HepG2 (cell line): Measurements from ENCODE around the gene CYB561. TPM values are rescaled to one million over a fixed set of nuclear protein-coding genes. Genes with fewer than 3 reads are reported as not detected.

ENCODE experiments used
- ATF1 ChIP-seq: IDR thresholded peaks from 2 replicates; pipeline ENCODE4 v1.6.1; 2016; ENCODE audit warnings: mild to moderate bottlenecking, control low read depth
- KDM4B ChIP-seq: sonication (generic); formaldehyde crosslinking; IDR thresholded peaks from 2 replicates; pipeline ENCODE4 v1.4.0; 2020; ENCODE audit warnings: missing genetic modification reagents
- KIAA2018 ChIP-seq: sonication (generic); formaldehyde crosslinking; IDR thresholded peaks from 2 replicates; pipeline ENCODE4 v1.5.0; 2020; ENCODE audit warnings: mild to moderate bottlenecking, missing genetic modification reagents, borderline replicate concordance
- MTA3 ChIP-seq: sonication (generic); formaldehyde crosslinking; IDR thresholded peaks from 2 replicates; pipeline ENCODE4 v1.4.0; 2020; ENCODE audit warnings: missing genetic modification reagents
- PRDM15 ChIP-seq: sonication (generic); formaldehyde crosslinking; IDR thresholded peaks from 2 replicates; pipeline ENCODE4 v1.4.0; 2020; ENCODE audit warnings: missing genetic modification reagents
- RBAK ChIP-seq: sonication (generic); formaldehyde crosslinking; IDR thresholded peaks from 2 replicates; pipeline ENCODE4 v1.5.1; 2020; ENCODE audit warnings: mild to moderate bottlenecking, missing genetic modification reagents
- STAT5B ChIP-seq: sonication (generic); formaldehyde crosslinking; IDR thresholded peaks from 2 replicates; pipeline ENCODE4 v1.4.0; 2020; ENCODE audit warnings: missing genetic modification reagents
- ZNF142 ChIP-seq: sonication (generic); formaldehyde crosslinking; IDR thresholded peaks from 2 replicates; pipeline ENCODE4 v1.4.0; 2020; ENCODE audit warnings: missing genetic modification reagents
- ZNF143 ChIP-seq: sonication (generic); formaldehyde crosslinking; IDR thresholded peaks from 2 replicates; pipeline ENCODE4 v1.4.0; 2020; ENCODE audit warnings: missing genetic modification reagents
- ZNF292 ChIP-seq: sonication (generic); formaldehyde crosslinking; IDR thresholded peaks from 2 replicates; pipeline ENCODE4 v1.8.1; 2022; ENCODE audit warnings: mild to moderate bottlenecking, low read depth, missing genetic modification reagents, borderline replicate concordance
- polyA plus RNA-seq, 8 experiments: library from polyadenylated mRNA; depleted of rRNA in 3 of 8; stranded (reverse) in 7 of 8; unstranded in 1 of 8; fragments of >200 nt; fragmentation: Illumina TruSeq in 4 of 8; extraction: Trizol in 4 of 8; gene quantifications; 2 replicates each; pipeline versions ENCODE4 v1.2.1 to v1.2.3, GENCODE V29; 2011 to 2016; ENCODE audit warnings: low read depth in 4 of 8, missing spikeins in 1 of 8, mixed read lengths in 1 of 8; ENCODE audit not compliant: insufficient read depth in 1 of 8
- total RNA-seq, 5 experiments: library from RNA; depleted of rRNA; stranded (reverse); fragments of >200 nt; fragmentation: Illumina TruSeq; extraction: Trizol; gene quantifications; 2 replicates each; pipeline ENCODE4 v1.2.3, GENCODE V29; 2016; ENCODE audit warnings: low read depth in 1 of 5
- TF ChIP-seq, protein P1 (sequence below): sonication (generic); formaldehyde crosslinking; IDR thresholded peaks from 2 replicates; pipeline ENCODE4 v1.5.0; 2020; ENCODE audit warnings: mild to moderate bottlenecking, low read depth, missing genetic modification reagents, borderline replicate concordance

Gene CYB561
- total and polyA plus RNA-seq, 2 of the 13 experiments (the other 11 are each of a cell fraction or from before 2014, with no cell fraction given) = 1.5 to 6.7 TPM

GRCh38 chr17:63406689-63407330 lies 39.3 kb downstream of the CYB561 start (continued):
- no peak for TF ChIP-seq KIAA2018 (CRISPR knock-in tag)
- no peak for TF ChIP-seq ZNF142 (CRISPR knock-in tag)
- TF ChIP-seq, protein P1, sequence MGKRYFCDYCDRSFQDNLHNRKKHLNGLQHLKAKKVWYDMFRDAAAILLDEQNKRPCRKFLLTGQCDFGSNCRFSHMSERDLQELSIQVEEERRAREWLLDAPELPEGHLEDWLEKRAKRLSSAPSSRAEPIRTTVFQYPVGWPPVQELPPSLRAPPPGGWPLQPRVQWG (CRISPR knock-in tag) = no peak
- no peak for TF ChIP-seq MTA3 (CRISPR knock-in tag)
- TF ChIP-seq ZNF292 (CRISPR knock-in tag) = no peak
- TF ChIP-seq ZNF143 (CRISPR knock-in tag) = no peak
- TF ChIP-seq RBAK (CRISPR knock-in tag) = no peak
- TF ChIP-seq ATF1 (CRISPR knock-in tag) = no peak
- no peak for TF ChIP-seq STAT5B (CRISPR knock-in tag)
- TF ChIP-seq PRDM15 (CRISPR knock-in tag) = no peak
- TF ChIP-seq KDM4B (CRISPR knock-in tag) = no peak
